NT2/D1 (cell line): ENCODE data around the gene HOXD8.

Experiments used
- YY1 ChIP-seq: IDR thresholded peaks from 2 replicates; pipeline ENCODE4 v1.6.1; 2011; ENCODE audit not compliant: insufficient read length, insufficient read depth
- ZNF274 ChIP-seq: IDR thresholded peaks from 2 replicates; pipeline ENCODE4 v1.6.1; 2011; ENCODE audit warnings: mild to moderate bottlenecking, low read depth, low read length

GRCh38 chr2:176117162-176117822 lies 12.2 kb upstream of the HOXD8 start:
- TF ChIP-seq ZNF274 = no peak
- TF ChIP-seq YY1 = no peak
